H9 (cell line): ENCODE data around the gene KRT81. TPM values are rescaled to one million over a fixed set of nuclear protein-coding genes. Genes with fewer than 3 reads are reported as not detected.

Experiments used
- DNase-seq: peaks from one replicate; pipeline ENCODE4 v3.0.0-alpha.2; 2017
- H2AFZ ChIP-seq: one replicate; pipeline ENCODE4 v1.6.1; 2013; ENCODE audit warnings: mild to moderate bottlenecking, low read length, control low read depth, moderate library complexity
- H2AK5ac ChIP-seq: 2 replicates; pipeline ENCODE4 v1.6.1; 2013; ENCODE audit warnings: low read length, control low read depth, mixed read lengths; ENCODE audit not compliant: insufficient read length
- H2BK120ac ChIP-seq: one replicate; pipeline ENCODE4 v1.6.1; 2013; ENCODE audit warnings: low read depth, mild to moderate bottlenecking, low read length, control low read depth, inconsistent platforms; ENCODE audit not compliant: poor library complexity, severe bottlenecking
- H2BK12ac ChIP-seq: 2 replicates; pipeline ENCODE4 v1.6.1; 2013; ENCODE audit warnings: low read length, control low read depth, mixed read lengths, low read depth; ENCODE audit not compliant: insufficient read length
- H2BK15ac ChIP-seq: 2 replicates; pipeline ENCODE4 v1.6.1; 2013; ENCODE audit warnings: low read depth, low read length, control low read depth
- H2BK20ac ChIP-seq: one replicate; pipeline ENCODE4 v1.6.1; 2013; ENCODE audit warnings: low read depth, mild to moderate bottlenecking, low read length, control low read depth, inconsistent platforms; ENCODE audit not compliant: poor library complexity, severe bottlenecking
- H2BK5ac ChIP-seq: 2 replicates; pipeline ENCODE4 v1.6.1; 2013; ENCODE audit warnings: low read length, control low read depth, mixed read lengths; ENCODE audit not compliant: insufficient read length
- H3K14ac ChIP-seq: 2 replicates; pipeline ENCODE4 v1.6.1; 2013; ENCODE audit warnings: low read length, control low read depth; ENCODE audit not compliant: insufficient read depth
- H3K18ac ChIP-seq: 2 replicates; pipeline ENCODE4 v1.6.1; 2013; ENCODE audit warnings: low read depth, mild to moderate bottlenecking, mixed read lengths, low read length, control low read depth; ENCODE audit not compliant: insufficient read length
- H3K23ac ChIP-seq: 2 replicates; pipeline ENCODE4 v1.6.1; 2013; ENCODE audit warnings: low read length, control low read depth, mixed read lengths, low read depth; ENCODE audit not compliant: insufficient read length
- H3K23me2 ChIP-seq: 2 replicates; pipeline ENCODE4 v1.6.1; 2013; ENCODE audit warnings: low read depth, mild to moderate bottlenecking, mixed read lengths, low read length, control low read depth; ENCODE audit not compliant: insufficient read length, poor library complexity, severe bottlenecking
- H3K27ac ChIP-seq: 2 replicates; pipeline ENCODE4 v1.5.1; 2013; ENCODE audit warnings: low read length, control low read depth, mixed read lengths, low read depth; ENCODE audit not compliant: insufficient read length
- H3K27me3 ChIP-seq: 2 replicates; pipeline ENCODE4 v1.6.1; 2013; ENCODE audit warnings: low read length, control low read depth, inconsistent platforms; ENCODE audit not compliant: insufficient read depth
- H3K4ac ChIP-seq: 2 replicates; pipeline ENCODE4 v1.6.1; 2013; ENCODE audit warnings: low read depth, mild to moderate bottlenecking, control low read depth, inconsistent platforms, low read length, moderate library complexity
- H3K4me1 ChIP-seq: 2 replicates; pipeline ENCODE4 v1.6.1; 2013; ENCODE audit warnings: low read length, control low read depth, inconsistent platforms; ENCODE audit not compliant: insufficient read depth
- H3K4me2 ChIP-seq: 2 replicates; pipeline ENCODE4 v1.6.1; 2013; ENCODE audit warnings: low read length, control low read depth, mixed read lengths; ENCODE audit not compliant: insufficient read length, insufficient read depth
- H3K56ac ChIP-seq: 2 replicates; pipeline ENCODE4 v1.6.1; 2013; ENCODE audit warnings: low read depth, mild to moderate bottlenecking, mixed read lengths, low read length, control low read depth; ENCODE audit not compliant: insufficient read length
- H3K79me1 ChIP-seq: 2 replicates; pipeline ENCODE4 v1.6.1; 2013; ENCODE audit warnings: low read depth, mild to moderate bottlenecking, moderate library complexity, low read length, control low read depth, inconsistent platforms; ENCODE audit not compliant: insufficient read depth, poor library complexity, severe bottlenecking
- H3K79me2 ChIP-seq: 2 replicates; pipeline ENCODE4 v1.6.1; 2013; ENCODE audit warnings: low read length, control low read depth, inconsistent platforms; ENCODE audit not compliant: insufficient read depth
- H3K9ac ChIP-seq: 2 replicates; pipeline ENCODE4 v1.6.1; 2013; ENCODE audit warnings: low read length, control low read depth, mixed read lengths; ENCODE audit not compliant: insufficient read length; ENCODE audit errors: extremely low read depth
- H3K9me3 ChIP-seq: one replicate; pipeline ENCODE4 v1.6.1; 2013; ENCODE audit warnings: low read depth, low read length, inconsistent platforms; ENCODE audit not compliant: control insufficient read depth
- H3T11ph ChIP-seq: one replicate; pipeline ENCODE4 v1.6.1; 2013; ENCODE audit warnings: mild to moderate bottlenecking, low read length, control low read depth, inconsistent platforms
- H4K20me1 ChIP-seq: one replicate; pipeline ENCODE4 v1.6.1; 2013; ENCODE audit not compliant: control insufficient read depth, insufficient read length, insufficient read depth
- H4K5ac ChIP-seq: 2 replicates; pipeline ENCODE4 v1.6.1; 2013; ENCODE audit warnings: low read depth, mild to moderate bottlenecking, mixed read lengths, low read length, control low read depth; ENCODE audit not compliant: insufficient read length
- H4K8ac ChIP-seq: replicated peaks from 2 replicates; pipeline ENCODE4 v1.6.1; 2013; ENCODE audit warnings: low read length, control low read depth, mixed read lengths, low read depth; ENCODE audit not compliant: insufficient read length
- H4K91ac ChIP-seq: 2 replicates; pipeline ENCODE4 v1.6.1; 2013; ENCODE audit warnings: low read depth, mild to moderate bottlenecking, moderate library complexity, mixed read lengths, low read length, control low read depth; ENCODE audit not compliant: insufficient read length
- H3K27ac Mint-ChIP-seq, 3 experiments: 2 replicates in 2 of 3; 3 replicates in 1 of 3; pipeline ENCODE4 v1.8.0; 2020 to 2021; ENCODE audit warnings: mixed read lengths in 3 of 3, mild to moderate bottlenecking in 1 of 3, moderate library complexity in 1 of 3
- H3K27me3 Mint-ChIP-seq: 2 replicates; pipeline ENCODE4 v1.8.0; 2021; ENCODE audit warnings: low read depth, mild to moderate bottlenecking, moderate library complexity, mixed read lengths
- H3K36me3 Mint-ChIP-seq, 3 experiments: 2 replicates in 2 of 3; 3 replicates in 1 of 3; pipeline ENCODE4 v1.8.0; 2020 to 2021; ENCODE audit warnings: low read depth in 3 of 3, mixed read lengths in 3 of 3; ENCODE audit not compliant: insufficient read depth in 1 of 3
- H3K4me1 Mint-ChIP-seq, 2 experiments: 2 replicates each; pipeline ENCODE4 v1.8.0; 2020; ENCODE audit warnings: mixed read lengths in 2 of 2
- H3K4me3 Mint-ChIP-seq, 2 experiments: 2 replicates in 1 of 2; 3 replicates in 1 of 2; pipeline ENCODE4 v1.8.0; 2020 to 2021; ENCODE audit warnings: mild to moderate bottlenecking in 2 of 2, mixed read lengths in 2 of 2, moderate library complexity in 1 of 2
- H3K9me3 Mint-ChIP-seq, 2 experiments: 2 replicates in 1 of 2; 3 replicates in 1 of 2; pipeline ENCODE4 v1.8.0; 2020; ENCODE audit warnings: mild to moderate bottlenecking in 2 of 2, mixed read lengths in 2 of 2, moderate library complexity in 1 of 2
- CTCF ChIP-seq: fragments of 200-600 bp; sonication (generic); conservative IDR thresholded peaks from 3 replicates; pipeline ENCODE4 v1.8.0; 2021; ENCODE audit warnings: antibody characterized with exemption, mild to moderate bottlenecking
- WGBS: extraction: QIAGEN DNeasy Blood & Tissue Kit; methylation state at CpG from one replicate; pipeline ENCODE4 v1.1.7; 2013; ENCODE audit warnings: missing lambda C conversion rate, low lambda C conversion rate, mixed read lengths; ENCODE audit not compliant: insufficient read length; ENCODE audit errors: extremely low coverage; 5-methylcytosine and 5-hydroxymethylcytosine counted together
- total RNA-seq: library from RNA; stranded (reverse); gene quantifications from 2 replicates; pipeline ENCODE4 v1.2.1, GENCODE V29; 2021

The KRT81 gene
- total RNA-seq, 1 experiment from 2014 or later, result not detected

GRCh38 chr12:52320784-52321400 is 29.6 kb upstream of the KRT81 start, which contains the start of gene KRT83:
KRT83 (minus strand) TSS chr12:52321398; CDS start chr12:52321335, 63 bp downstream.
- H2BK5ac ChIP-seq, result no peak within 1 kb of the TSS
- no peaks in the 10 kb centered on the region for H3K27me3 ChIP-seq
- H2BK15ac ChIP-seq, result no peak within 1 kb of the TSS
- no peak within 1 kb of the TSS for H2BK120ac ChIP-seq
- H3K27ac ChIP-seq, result no peak within 1 kb of the TSS
- H3T11ph ChIP-seq, result no peak within 1 kb of the TSS
- H3K56ac ChIP-seq, result no peak within 1 kb of the TSS
- 0 out of 4 replicates have a peak, but pooled peaks cover 0 to 2% of the 10 kb centered on the region in 2 experiments for H3K4me1 Mint-ChIP-seq
- no peak within 1 kb of the TSS for H2AK5ac ChIP-seq
- no peak for TF ChIP-seq CTCF
- H3K4ac ChIP-seq, result no peak within 1 kb of the TSS
- no peak within 1 kb of the TSS for H3K4me3 Mint-ChIP-seq
- H3K18ac ChIP-seq, result no peak within 1 kb of the TSS
- no peaks in the 10 kb centered on the region for H3K79me1 ChIP-seq
- H3K23ac ChIP-seq, result no peak within 1 kb of the TSS
- H3K23me2 ChIP-seq, result no peaks in the 10 kb centered on the region
- H3K36me3 Mint-ChIP-seq, result no peaks in the 10 kb centered on the region
- H3K79me2 ChIP-seq, result no peaks in the 10 kb centered on the region
- no peak within 1 kb of the TSS for H3K27ac Mint-ChIP-seq
- no peak within 1 kb of the TSS for H4K8ac ChIP-seq
- H3K27me3 Mint-ChIP-seq, result peaks cover 38% of the 10 kb centered on the region
- no CpG with 5 or more reads among the region's 35 CpGs for WGBS
- no peak within 1 kb of the TSS for H3K4me2 ChIP-seq
- H4K91ac ChIP-seq, result no peak within 1 kb of the TSS
- H3K4me1 ChIP-seq, result no peaks in the 10 kb centered on the region
- no peaks in the 10 kb centered on the region for H3K9me3 Mint-ChIP-seq
- H4K5ac ChIP-seq, result no peak within 1 kb of the TSS
- H2BK20ac ChIP-seq, result no peak within 1 kb of the TSS
- DNase-seq, result no peak
- H2AFZ ChIP-seq, result no peak within 1 kb of the TSS
- H3K14ac ChIP-seq, result no peak within 1 kb of the TSS
- no peaks in the 10 kb centered on the region for H4K20me1 ChIP-seq
- H3K9me3 ChIP-seq, result no peaks in the 10 kb centered on the region
- no peak within 1 kb of the TSS for H3K9ac ChIP-seq
- no peak within 1 kb of the TSS for H2BK12ac ChIP-seq
